ENCODE data around the gene FAM117A. TPM values are rescaled to one million over a fixed set of nuclear protein-coding genes. Genes with fewer than 3 reads are reported as not detected.

The FAM117A gene
- total and polyA plus RNA-seq, 2 donors (not counting 3 experiments of a cell fraction or from before 2014, with no cell fraction given): 12.2 to 24.1 TPM

- dilution Hi-C loops (cut with MboI; ENCODE audit: extremely low pct_ligation_motif_present, low sequenced_read_pairs): no loop called here
Measured at GRCh38 chr17:49745175-49746139, 18.5 kb downstream of the FAM117A start.

More at GRCh38 chr17:49745175-49746139, 18.5 kb downstream of the FAM117A start:
- TF ChIP-seq MYC (IDR thresholded peaks at IDR 0.05; ENCODE audit: low read depth, low read length) (no peak), POLR2AphosphoS5 (IDR thresholded peaks at IDR 0.05; ENCODE audit: insufficient read depth, low read depth, low read length) (no peak), MAX (IDR thresholded peaks at IDR 0.05; ENCODE audit: insufficient read depth, insufficient read length) (no peak), CTCF (IDR thresholded peaks at IDR 0.05; ENCODE audit: extremely low read depth in 1 of 2, insufficient read depth in 1 of 2, low read depth in 1 of 2, low read length in 2 of 2) (no peak), FOS (IDR thresholded peaks at IDR 0.05; ENCODE audit: borderline replicate concordance, insufficient read depth, low read length) (no peak), POLR2A (IDR thresholded peaks at IDR 0.05; ENCODE audit: low read depth, low read length) (no peak), JUN (IDR thresholded peaks at IDR 0.05; ENCODE audit: borderline replicate concordance, insufficient read depth, insufficient read length, low read depth) (no peak), EZH2 (IDR thresholded peaks at IDR 0.05; ENCODE audit: borderline replicate concordance, low read depth, low read length, severe bottlenecking) (no peak), GATA2 (IDR thresholded peaks at IDR 0.05; ENCODE audit: insufficient read depth, insufficient read length, low read depth, low read length) (no peak)
- Histone ChIP-seq H3K9me1 (replicated peaks; ENCODE audit: control insufficient read depth, extremely low read depth, insufficient read depth, low read length) (no peaks in the 10 kb centered on the region), H3K79me2 (ENCODE audit: control insufficient read depth, insufficient read depth, low read length) (no peaks in the 10 kb centered on the region), H3K4me3 (replicated peaks in 1 of 3; ENCODE audit: insufficient read depth in 1 of 3, low read depth in 1 of 3, low read length in 3 of 3) (no peak overlapping the region), H3K27me3 (ENCODE audit: control insufficient read depth in 2 of 2, insufficient read depth in 2 of 2, low read length in 2 of 2) (no peaks in the 10 kb centered on the region), H3K36me3 (ENCODE audit: control insufficient read depth in 2 of 2, extremely low read depth in 1 of 2, insufficient read depth in 2 of 2, low read length in 2 of 2) (peaks cover 0 to 6% of the 10 kb centered on the region in 2 experiments), H3K4me2 (ENCODE audit: insufficient read depth, low read length) (no peak overlapping the region), H4K20me1 (replicated peaks; ENCODE audit: control insufficient read depth, extremely low read depth, insufficient read depth, low read length) (no peaks in the 10 kb centered on the region), H3K9me3 (replicated peaks; ENCODE audit: control insufficient read depth, insufficient read depth, low read length) (no peaks in the 10 kb centered on the region), H3K27ac (ENCODE audit: insufficient read depth, low read depth, low read length) (no peak overlapping the region), H2AFZ (ENCODE audit: low read depth, low read length) (no peak overlapping the region), H3K4me1 (ENCODE audit: control insufficient read depth, extremely low read depth, insufficient read depth, low read length) (no peaks in the 10 kb centered on the region), H3K9ac (replicated peaks; ENCODE audit: extremely low read depth, insufficient read depth, low read length) (no peak overlapping the region)
- BruUV-seq (replicated peaks): no TSS peak
- intact Hi-C loops (cut with micrococcal nuclease): no loop called here
- no peak for FAIRE-seq
- no peak for DNase-seq (ENCODE audit: low read depth, low spot score)
- ChIA-PET POLR2A (no interaction called here), CTCF (interaction anchor here (2.0 kb wide), 1 partner anchor 18 kb away, joined by 10 read pairs; the partner anchor contains the start of gene FAM117A)

Measured in endothelial cell of umbilical vein (primary cell).